NCI-H1417 treated with DMSO at 0.1 percent for 48 hours (cell line): Measurements from ENCODE around the gene CHRNB4.
A peak's percentile ranks its signal among the peaks of the same experiment; 100 is the strongest.
"Not testable (repeated sequence)": the region's sequence is repeated elsewhere in the genome, so short reads cannot be mapped to it uniquely, and the experiment has no call there.

Source experiments
- DNase-seq: peaks from one replicate; lab custom pipeline; 2025; lab: John Stamatoyannopoulos, UW

Gene CHRNB4, protein sequence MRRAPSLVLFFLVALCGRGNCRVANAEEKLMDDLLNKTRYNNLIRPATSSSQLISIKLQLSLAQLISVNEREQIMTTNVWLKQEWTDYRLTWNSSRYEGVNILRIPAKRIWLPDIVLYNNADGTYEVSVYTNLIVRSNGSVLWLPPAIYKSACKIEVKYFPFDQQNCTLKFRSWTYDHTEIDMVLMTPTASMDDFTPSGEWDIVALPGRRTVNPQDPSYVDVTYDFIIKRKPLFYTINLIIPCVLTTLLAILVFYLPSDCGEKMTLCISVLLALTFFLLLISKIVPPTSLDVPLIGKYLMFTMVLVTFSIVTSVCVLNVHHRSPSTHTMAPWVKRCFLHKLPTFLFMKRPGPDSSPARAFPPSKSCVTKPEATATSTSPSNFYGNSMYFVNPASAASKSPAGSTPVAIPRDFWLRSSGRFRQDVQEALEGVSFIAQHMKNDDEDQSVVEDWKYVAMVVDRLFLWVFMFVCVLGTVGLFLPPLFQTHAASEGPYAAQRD

DNA sequence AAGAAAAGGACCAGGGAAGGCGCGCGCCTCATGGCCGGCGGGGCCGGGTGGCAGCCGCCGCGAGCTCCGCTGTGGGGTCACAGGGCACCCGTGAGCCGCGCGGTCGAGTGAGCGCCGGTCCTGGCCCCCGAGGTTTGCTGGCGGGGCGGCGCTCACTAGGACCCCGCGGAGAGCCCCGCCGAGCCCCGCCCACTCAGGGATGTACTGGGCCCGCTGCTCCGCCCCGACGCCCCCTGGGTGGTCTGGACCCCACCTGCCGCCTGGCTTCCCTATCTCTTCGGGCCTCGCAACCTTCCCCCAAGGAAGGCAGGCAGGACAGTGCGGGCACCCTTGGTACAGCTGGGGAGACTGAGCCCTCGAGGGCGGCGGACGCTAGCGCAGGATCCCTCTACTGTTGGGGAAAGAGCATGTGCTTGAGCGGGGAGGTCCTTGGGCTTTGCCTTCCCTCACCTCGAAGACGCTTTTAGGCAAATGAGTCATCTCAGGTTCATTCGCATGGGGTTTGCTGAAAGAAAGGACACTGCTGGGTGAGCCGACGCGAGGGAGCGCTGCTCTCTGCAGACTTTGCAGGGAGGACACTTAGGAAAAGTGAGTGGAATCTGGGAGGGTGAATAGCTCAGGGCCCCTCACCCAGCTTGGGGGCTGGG is at the start of gene CHRNB4:
Gene CHRNB4, minus strand, starts transcription at position 109 of the 647 bp plus-strand sequence. Its CDS starts 77 bp downstream, at position 32.
- no peak for DNase-seq

DNA sequence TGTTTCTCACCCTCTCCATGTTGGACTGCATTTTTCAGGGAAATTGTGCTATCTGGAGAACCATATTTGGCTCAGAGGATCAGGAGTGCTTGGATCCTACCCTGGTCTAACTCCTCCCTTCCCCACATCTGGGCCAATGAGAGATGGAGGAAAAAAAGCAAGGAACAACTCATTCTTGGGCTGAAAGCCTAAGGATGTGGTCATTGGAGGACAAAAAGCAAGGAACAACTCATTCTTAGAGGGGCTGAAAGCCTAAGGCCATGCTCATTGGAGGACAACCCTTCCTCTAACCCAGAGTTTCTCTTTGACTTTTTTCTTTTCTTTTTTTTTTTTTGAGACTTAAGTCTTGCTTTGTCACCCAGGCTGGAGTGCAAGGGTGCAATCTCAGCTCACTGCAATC is 48.6 kb upstream of the CHRNB4 start:
- no peak for DNase-seq

DNA sequence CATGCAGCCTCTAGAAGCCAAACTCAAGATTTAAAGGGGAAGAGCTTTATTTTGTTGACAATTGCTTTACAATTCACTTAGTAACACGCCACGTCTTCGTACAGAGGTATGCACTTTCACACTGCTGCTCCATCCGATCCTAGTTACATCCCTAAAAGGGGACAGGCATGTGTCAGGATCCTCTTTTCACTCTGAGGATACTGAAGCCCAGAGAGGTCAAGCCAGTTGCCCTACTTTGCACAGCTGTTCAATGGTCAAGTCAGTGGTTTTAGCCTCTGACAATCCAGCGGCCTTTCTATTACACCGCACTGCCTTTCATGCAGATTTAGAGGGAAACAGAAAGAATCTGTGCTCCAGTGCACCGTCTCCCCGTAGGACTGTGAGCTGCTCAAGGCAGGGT is 44.9 kb upstream of the CHRNB4 start:
- DNase-seq, result no peak

DNA sequence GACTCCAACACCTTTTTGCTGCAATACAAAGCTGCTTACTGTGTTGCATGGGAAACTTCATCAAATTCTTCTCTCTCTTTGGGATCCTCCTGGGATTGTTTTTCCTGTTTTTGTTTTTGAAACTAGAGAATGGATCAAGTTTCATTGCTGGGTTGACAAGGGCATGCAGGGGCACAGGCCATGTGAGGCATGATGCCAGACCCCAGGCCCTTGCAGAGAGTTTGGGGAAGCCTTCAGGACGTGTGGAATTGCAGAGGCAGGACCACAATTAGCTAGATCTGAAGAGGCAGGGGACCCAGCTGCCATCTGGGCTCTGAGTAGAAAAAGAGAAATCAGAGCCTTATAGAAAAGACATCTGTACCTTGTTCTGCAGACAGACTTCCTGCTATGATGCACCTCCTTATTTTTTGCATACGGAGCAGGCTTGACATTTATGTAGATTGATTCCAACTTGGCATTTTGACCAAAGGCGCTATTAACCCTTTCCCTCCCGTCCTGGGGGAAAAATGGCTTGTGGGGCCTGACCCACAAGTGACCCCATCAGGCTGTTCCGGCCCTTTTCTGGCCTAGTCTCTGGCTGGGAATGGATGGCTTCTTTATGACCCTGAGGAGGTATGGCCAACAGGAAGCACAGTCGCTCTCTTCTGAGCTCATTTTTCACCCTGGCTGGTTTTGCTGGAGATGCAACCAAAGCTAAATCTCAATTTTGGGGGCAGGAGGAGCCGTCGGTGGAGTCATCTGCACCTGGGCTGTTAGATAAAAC is 44.3 kb upstream of the CHRNB4 start:
- no peak for DNase-seq

DNA sequence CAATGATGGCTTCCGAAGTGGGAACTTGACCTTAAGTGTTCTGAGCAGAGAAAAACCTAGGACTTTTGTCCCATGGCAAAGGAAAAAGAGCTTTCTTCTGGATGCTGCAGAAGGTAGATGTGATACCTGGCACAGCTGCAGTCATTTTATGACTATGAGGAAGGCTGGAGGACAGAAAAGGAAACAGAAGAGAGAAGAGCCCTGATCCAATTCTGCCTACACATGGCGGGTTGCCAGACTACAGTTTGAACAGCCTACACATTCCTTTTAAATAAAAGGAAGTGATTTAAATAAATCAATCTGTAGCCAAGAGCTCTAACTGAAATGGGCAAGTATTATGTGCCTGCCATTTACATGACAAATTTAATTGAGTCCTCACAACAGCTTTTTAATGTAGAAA is 43.6 kb upstream of the CHRNB4 start:
- DNase-seq, result no peak

DNA sequence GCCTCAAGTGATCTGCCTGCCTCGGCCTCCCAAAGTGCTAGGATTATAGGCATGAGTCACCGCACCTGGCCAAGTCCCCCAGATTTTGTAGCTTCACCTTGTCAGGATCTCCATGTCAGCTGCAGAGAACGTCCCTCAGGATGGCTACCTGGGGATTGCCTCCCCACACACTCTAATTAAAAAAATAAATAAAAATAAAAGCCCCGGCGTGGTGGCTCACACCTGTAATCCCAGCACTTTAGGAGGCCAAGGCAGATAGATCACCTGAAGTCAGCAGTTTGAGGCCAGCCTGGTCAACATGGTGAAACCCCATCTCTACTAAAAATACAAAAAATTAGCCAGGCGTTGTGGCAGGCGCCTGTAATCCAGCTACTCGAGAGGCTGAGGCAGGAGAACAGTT is 42.6 kb upstream of the CHRNB4 start:
- DNase-seq, result not testable (repeated sequence)

DNA sequence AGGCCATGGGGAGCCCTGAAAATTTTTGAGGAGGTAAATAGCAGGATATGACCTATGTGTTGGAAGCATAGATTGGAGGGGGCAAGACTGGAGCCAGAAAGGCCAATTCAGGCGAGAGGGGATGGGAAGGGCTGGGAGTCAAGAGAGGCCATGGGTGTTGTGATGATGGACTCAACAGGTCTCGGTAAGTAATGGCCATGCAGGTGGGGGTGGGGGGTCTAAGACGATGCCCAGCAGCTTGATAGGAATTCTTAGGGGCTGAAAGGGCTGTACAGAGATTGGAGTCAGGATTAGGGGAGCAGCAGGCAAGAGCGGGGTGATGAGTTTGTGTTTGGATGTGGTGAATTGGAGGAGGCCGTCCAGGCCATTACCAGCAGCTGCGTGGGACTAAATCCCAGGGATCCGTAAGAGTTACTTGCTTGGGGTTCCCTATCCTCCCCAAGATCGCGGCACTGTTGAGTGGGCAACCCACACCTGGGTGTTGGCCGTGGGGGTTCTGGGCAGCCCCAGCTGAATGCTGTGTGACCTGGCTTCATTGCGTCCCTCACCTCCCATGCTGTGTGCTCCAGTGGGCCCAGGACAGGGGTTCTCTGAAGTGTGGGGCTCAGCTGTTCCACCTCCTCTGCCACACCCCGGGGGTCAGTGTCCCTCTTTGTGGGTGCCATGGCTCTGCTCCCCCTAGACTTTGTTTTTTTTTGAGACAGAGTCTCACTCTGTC is 41.8 kb upstream of the CHRNB4 start:
- DNase-seq, result no peak

DNA sequence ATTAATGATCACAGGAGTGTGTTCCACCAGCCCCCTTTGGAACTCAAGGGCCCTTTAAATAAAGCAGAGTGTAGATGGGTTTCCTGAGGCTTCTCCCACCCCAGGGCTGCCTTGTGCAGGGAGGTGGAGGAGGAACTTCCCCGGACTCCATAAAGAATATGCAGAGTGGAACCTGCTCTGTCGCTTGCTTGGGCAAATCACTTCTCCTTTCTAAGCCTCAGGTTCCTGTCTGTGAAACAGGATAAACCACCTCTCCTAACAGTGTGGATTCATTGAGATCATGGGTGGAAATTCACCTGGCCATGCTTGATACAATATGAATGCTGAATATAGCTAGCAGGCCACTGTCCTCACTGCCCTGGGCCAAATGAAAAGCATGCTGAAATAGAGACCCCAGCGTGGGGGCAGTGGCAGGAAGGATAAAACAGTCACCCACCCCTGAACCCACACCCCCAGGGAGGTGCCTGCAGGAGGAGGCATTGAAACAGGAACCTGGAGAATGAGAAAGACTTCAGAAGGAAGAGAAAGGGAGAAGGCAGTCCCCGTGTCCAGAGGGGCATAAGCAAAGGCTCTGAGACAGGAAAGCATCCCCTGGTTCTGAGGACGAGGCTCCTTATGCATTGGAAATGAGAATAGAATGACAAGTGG is 41.1 kb upstream of the CHRNB4 start:
- no peak for DNase-seq

DNA sequence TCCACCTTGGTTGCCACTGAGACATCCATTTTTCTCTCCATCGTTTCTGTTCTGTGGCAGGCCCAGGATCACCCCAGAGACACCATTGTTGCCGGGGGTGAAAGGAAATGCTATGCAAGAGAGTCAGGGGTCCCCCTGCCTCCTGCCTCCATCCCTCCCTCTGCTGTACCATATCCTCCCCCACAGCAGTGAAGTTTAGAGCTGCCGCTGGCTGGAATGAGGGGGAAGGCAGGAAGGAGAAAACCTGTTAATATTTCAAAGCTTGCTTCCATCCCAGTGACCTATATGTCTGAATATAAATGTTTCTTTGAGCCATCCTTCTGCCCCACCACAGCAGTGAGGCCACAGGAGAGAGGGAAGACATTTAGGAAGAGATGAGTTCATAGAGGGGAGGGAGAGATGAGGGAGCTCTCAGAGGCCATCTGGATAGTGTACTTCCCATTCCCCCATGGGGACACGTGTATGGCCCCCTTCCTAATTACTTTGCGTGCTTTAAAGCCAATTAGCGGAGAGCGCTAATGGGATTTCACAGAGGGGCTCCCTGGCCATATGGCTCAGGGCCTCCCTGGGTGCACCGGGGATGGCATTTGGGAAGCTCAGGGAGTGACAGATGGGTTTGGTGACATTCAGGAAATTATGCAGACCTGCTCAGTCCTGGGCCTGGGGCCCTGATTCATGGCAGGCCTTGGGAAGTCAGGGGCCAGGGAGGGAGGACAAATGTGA is 40.4 kb upstream of the CHRNB4 start:
- DNase-seq, result peak; percentile 40

DNA sequence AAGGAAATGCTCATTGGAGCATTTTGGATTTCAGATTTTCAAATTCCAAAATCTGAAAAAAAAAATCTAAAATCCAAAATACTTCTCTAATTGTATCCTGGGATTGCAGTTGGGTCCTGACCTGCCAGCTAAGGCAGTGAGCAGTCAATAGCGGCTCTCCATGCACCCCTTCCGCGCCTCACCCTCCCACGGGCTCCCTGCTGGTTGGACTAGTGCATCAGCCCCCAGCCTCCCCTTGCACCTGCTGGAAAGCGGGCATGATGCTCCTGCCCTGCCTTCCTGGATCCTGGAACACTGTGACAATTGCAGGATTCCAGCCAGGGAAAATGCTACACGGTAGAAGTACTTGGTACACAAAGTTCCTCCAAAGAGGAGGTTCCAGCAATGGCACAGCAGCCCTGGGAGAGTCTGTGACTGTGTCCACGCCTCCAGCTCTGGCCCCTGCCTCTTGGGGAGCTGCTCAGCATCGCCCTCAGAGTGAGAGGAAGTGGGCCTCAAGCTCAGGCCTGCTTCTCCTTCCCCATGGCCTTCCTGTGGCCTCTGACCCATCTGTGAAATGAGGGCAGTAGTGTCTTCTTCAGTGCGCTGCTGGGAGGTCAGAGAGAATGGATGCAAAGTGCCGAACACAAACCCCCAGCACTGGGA is 39.5 kb upstream of the CHRNB4 start:
- DNase-seq, result no peak

DNA sequence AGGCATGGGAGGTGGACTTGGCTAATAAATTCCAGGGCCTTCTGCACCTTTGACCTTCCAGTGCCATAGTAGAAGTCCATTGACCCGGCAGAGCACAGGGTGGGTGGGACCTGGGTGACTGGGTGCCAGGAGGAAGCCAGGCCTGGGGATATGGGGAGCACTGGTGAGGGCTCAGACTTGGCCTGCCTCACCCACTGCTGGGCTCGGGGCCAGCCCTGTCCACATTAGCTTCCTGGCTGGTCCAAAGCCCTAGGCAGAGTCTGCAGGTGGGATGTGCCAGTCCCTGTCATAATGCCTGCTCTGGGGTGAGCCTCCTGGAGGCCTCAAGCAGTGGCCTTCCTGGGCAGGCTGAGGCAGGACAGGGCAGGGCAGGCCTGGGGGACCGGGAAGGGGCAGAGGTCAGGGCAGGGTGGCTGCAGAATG is 38.1 kb upstream of the CHRNB4 start:
- no peak for DNase-seq

DNA sequence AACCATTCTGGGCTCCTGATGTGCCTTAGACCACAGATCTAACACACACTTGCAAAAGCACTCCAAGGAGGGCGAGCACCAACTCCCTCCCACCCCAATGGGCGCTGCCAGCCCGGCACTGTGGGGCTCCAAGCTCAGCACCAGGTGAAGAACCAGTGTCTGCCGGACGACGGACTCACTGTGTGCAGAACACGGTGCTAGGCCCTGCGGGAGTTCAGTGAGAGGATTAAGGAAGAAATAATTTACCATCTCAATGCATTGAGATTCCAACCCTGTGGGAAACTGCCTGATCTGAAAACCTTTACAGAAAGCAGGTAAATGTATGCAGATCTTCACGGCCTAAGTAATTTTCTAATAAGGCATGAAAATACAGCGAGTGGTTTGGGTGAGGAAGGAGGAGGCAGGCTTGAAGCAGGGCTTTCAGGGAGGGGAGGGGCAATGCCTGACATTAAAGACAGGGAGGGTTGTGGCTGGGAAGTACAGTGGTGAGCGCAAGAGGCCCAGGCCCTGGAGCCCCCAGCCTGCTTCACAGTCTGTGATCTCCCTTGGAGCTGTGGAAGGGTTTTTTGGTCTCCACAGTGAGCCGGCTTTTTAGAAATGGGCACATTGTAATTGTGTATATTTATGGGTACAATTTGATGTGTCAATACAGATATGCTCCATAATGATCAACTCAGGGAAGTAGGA is 35.6 kb upstream of the CHRNB4 start:
- DNase-seq, result no peak

DNA sequence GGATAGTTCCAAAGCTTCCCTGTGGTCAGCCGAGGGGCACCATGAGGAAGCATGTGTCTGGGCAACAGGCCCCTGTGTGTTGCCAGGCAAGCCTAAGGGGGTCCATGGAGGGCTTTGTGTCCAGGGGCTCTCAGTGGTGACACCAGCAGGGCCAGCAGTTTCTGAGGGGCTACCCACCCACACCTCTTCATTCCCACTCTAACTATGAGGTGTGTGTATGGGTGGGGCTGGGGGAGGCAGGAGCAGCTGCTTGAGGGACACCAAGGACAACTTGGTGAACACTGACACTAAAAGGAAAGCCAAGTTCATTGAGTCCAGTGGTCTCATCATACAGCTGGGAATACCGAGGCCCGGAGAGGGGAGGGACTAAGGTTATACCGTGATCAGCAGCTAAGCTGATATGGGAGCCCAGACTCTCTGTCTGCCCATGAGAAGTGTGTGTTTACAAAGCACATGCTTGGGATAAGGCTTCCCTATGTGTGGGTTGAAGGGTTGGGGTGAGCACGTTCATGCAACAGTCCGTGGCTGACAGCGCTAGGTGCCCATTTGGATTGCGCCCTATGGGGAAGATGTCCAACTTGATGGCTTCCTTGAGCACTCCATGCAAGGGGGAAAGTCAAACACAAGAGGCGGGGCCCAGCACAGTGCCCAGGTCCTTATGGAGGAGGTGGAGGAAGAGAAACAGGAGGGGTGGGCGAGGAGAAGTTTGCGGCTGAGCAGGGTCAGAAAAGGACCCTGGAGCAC is 34.8 kb upstream of the CHRNB4 start:
- no peak for DNase-seq

DNA sequence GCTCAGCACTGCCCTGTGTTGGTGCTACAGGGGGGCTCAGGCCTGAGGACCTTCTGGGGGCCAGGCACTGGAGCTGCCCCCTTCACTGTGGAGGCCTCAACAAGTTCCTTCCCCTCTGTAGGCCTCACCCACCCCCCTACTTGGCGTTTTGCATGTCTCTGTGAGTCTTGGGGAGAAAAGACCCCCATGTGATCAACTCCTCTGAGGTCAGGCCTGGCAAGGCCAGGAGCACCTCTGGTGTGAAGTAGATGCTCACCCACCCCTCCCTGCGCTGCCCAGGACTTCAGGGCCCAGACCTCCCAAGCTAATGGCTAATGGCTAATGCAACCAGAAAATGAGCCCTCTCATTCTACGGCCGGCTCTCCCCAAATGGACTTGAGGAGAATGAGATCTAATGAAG is 34.2 kb upstream of the CHRNB4 start:
- DNase-seq, result no peak

DNA sequence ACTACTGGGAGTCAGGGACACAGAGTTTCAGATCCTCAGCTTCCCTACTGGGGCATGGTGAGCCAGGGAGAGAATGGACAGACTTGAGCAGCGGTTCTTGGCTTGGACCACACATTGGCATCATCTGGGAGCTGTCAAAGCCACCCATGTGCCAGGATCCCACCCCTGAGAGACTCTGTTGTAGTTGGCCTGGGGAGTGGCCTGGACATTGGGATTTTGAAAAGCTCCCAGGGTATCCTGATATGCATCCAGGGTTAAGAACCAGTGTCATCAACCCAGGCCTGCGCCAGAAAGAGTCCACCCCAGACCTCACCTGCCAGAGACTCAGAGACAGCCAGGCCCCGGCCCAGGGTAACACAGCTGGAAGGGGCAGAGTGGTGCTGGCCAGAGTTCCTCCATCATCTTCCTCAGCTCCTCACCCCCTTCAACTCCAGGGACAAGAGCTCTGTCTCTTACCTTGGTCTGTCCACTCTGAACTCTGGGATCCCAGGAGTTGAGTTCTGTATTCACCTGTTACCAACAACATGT is 33.0 kb upstream of the CHRNB4 start:
- DNase-seq, result no peak

DNA sequence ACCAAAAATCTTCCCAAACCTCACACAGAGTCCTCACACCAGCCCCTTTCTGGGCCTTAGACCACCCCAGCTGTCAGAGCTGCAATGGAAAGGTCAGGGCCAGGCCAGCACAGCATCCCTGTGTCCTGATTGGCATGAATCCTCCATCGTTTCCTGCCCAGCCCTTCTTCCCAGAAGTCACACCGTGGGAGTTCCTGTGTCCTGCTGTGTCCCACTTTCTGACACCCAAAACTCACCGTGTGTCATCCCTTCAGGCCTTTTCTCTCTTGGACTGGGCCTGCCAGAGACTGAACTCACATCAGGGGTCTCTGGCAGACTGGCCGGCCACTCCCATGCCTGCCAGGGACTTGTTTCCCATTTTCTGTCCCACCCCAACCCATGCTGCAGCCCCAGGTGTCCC is 32.5 kb upstream of the CHRNB4 start:
- no peak for DNase-seq

DNA sequence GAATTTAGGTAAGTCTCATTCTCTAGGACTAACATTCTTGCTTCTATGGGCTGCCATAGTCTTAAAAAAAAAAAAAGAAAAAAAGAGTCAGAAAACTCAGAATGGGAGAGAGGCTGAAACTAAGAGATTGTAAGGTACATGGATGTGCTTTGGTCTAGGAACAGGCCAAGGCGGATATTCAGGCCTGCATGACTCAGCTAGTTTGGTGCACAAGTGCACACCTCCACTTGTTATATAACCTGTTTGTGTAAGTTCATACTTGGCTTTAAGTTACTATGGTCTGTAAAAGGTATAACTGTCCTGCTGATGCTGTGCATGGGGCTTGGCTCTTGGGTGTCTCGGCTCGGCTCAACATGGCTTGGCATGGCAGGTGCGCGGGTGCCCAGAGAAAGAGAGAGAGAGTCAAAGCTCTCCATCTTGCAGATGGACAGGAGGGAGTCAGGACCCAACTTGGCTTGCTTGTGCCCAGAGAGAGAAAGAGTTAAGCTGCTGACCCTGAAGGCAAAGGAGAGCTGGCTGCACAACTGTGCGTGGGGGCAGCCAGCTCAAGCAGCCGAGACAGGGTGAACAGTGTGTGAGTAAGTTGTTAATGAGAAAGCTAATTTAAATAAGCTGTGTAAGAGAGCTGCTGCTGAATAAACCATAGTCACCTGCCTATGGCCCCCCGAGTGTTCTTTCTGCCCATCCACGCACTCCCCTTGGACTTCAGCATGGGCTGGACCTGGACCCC is 31.4 kb upstream of the CHRNB4 start:
- no peak for DNase-seq

DNA sequence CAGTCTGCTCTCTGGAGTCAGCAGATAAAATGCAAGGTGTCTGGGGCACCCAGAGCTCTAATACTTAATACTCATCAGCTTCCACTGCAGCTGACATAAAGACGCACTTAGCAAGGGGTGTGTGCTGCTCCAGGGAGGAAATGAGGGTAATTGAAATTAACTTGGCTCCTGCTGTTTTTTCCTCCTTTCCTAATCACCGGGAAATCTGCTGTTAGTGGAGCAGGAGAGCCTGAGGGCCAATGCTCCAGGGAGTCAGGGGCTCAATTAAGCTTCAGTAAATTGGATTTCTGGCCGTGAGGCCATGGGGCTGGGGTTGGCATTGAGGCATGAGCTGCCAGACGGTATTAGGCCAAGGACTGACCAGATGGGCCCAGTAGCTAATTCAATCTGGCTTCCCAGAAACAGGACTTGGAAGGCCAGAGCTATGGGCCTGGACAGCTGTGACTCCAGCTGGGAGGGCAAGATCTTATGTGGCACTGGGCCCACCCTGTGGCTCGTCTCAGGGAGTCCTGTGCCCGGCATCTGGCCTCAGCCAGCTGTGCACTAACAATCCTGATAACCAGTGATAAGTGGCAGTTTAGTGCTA is 30.7 kb upstream of the CHRNB4 start:
- DNase-seq, result peak; percentile 82
